H1 (cell line): ENCODE results near the gene EML4. TPM values are rescaled to one million over a fixed set of nuclear protein-coding genes. Genes with fewer than 3 reads are reported as not detected.

ENCODE experiments used
- CHD2 ChIP-seq: IDR thresholded peaks from 2 replicates; pipeline ENCODE4 v1.6.1; 2012; ENCODE audit warnings: low read length, improper control_type of control experiment
- TBP ChIP-seq: IDR thresholded peaks from 2 replicates; pipeline ENCODE4 v1.6.1; 2011; ENCODE audit warnings: low read depth, low read length, improper control_type of control experiment
- polyA plus RNA-seq, 7 experiments: library from polyadenylated mRNA; depleted of rRNA in 3 of 7; stranded (reverse) in 5 of 7; unstranded in 2 of 7; fragments of >200 nt in 5 of 7; fragments of 200-250 nt in 2 of 7; gene quantifications; 1 replicate in 5 of 7; 2 replicates in 1 of 7; 4 replicates in 1 of 7; pipeline versions ENCODE4 v1.2.1 to v1.2.3, GENCODE V29; 2011 to 2013; ENCODE audit warnings: missing spikeins in 2 of 7, mixed read lengths in 2 of 7
- total RNA-seq: library from RNA; stranded (reverse); fragmentation: NEBNext Ultra II Directional; extraction: Animal tissue kit (Norgen Biotek cat#: 25700); gene quantifications from 2 replicates; pipeline ENCODE4 v1.2.1, GENCODE V29; 2021
- TF ChIP-seq, protein P1 (sequence below): IDR thresholded peaks from 2 replicates; pipeline ENCODE4 v1.6.1; 2011; ENCODE audit warnings: low read length, improper control_type of control experiment
- TF ChIP-seq, protein P2 (sequence below): IDR thresholded peaks from 2 replicates; pipeline ENCODE4 v1.6.1; 2012; ENCODE audit warnings: low read length, inconsistent platforms

The EML4 gene
- total and polyA plus RNA-seq, 2 of the 8 experiments (the other 6 are each of a cell fraction or from before 2014, with no cell fraction given), result 50.1 to 104 TPM

DNA sequence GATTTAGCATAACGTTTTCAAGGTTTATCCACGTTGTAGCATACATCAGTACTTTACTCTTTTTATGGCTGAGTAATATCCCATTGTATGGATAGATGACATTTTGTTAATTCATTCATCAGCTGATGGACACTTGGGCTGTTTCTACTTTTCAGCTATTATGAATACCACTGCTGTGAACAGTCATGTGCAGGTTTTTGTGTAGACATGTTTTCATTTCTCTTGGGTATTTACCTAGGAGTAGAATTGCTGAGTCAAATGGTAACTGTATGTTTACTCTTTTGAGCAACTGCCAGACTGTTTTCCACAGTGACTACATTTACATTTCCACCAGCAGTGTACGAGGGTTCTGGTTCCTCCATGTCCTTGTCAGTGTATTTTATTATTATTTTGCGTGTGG, 158.0 kb downstream of the EML4 start (continued):
- TF ChIP-seq, protein P1, sequence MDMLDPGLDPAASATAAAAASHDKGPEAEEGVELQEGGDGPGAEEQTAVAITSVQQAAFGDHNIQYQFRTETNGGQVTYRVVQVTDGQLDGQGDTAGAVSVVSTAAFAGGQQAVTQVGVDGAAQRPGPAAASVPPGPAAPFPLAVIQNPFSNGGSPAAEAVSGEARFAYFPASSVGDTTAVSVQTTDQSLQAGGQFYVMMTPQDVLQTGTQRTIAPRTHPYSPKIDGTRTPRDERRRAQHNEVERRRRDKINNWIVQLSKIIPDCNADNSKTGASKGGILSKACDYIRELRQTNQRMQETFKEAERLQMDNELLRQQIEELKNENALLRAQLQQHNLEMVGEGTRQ, result no peak
- TF ChIP-seq, protein P2, sequence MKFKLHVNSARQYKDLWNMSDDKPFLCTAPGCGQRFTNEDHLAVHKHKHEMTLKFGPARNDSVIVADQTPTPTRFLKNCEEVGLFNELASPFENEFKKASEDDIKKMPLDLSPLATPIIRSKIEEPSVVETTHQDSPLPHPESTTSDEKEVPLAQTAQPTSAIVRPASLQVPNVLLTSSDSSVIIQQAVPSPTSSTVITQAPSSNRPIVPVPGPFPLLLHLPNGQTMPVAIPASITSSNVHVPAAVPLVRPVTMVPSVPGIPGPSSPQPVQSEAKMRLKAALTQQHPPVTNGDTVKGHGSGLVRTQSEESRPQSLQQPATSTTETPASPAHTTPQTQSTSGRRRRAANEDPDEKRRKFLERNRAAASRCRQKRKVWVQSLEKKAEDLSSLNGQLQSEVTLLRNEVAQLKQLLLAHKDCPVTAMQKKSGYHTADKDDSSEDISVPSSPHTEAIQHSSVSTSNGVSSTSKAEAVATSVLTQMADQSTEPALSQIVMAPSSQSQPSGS, result no peak
- TF ChIP-seq CHD2, result no peak
- TF ChIP-seq TBP, result no peak
- TF ChIP-seq, all 59 proteins: peak for 0
